Bronchial epithelial cell (primary cell): Measurements from ENCODE around the gene DNASE1L2. TPM values are rescaled to one million over a fixed set of nuclear protein-coding genes. Genes with fewer than 3 reads are reported as not detected.
A peak's percentile ranks its signal among the peaks of the same experiment; 100 is the strongest.

ENCODE experiments used
- DNase-seq: peaks from one replicate; pipeline ENCODE4 v3.0.0-alpha.2; 2010; ENCODE audit warnings: low read depth
- FAIRE-seq: peaks from 2 replicates; lab custom pipeline; 2011; peaks lifted over from hg19 to GRCh38; lab: Jason Lieb, UNC
- H3K27me3 ChIP-seq: 2 replicates; pipeline ENCODE4 v1.5.1; 2011; ENCODE audit warnings: low read length; ENCODE audit not compliant: control insufficient read depth, insufficient read depth
- H3K36me3 ChIP-seq: 2 replicates; pipeline ENCODE4 v1.5.1; 2011; ENCODE audit warnings: low read length; ENCODE audit not compliant: control insufficient read depth, insufficient read depth
- H3K4me3 ChIP-seq: 2 replicates; pipeline ENCODE4 v1.5.1; 2011; ENCODE audit warnings: mild to moderate bottlenecking, low read depth, low read length, control low read depth
- total RNA-seq: library from RNA; depleted of rRNA; stranded (reverse); fragments of >200 nt; gene quantifications from 2 replicates; pipeline ENCODE4 v1.2.1, GENCODE V29; 2014
- TF ChIP-seq, protein P1 (sequence below): IDR thresholded peaks from 2 replicates; pipeline ENCODE4 v1.5.1; 2011; ENCODE audit warnings: mild to moderate bottlenecking, moderate library complexity, low read length, control low read depth, inconsistent platforms; ENCODE audit not compliant: insufficient read depth, severe bottlenecking

DNASE1L2 gene
- total RNA-seq, 1 donor from 2014 or later, result under 0.01 TPM

DNA sequence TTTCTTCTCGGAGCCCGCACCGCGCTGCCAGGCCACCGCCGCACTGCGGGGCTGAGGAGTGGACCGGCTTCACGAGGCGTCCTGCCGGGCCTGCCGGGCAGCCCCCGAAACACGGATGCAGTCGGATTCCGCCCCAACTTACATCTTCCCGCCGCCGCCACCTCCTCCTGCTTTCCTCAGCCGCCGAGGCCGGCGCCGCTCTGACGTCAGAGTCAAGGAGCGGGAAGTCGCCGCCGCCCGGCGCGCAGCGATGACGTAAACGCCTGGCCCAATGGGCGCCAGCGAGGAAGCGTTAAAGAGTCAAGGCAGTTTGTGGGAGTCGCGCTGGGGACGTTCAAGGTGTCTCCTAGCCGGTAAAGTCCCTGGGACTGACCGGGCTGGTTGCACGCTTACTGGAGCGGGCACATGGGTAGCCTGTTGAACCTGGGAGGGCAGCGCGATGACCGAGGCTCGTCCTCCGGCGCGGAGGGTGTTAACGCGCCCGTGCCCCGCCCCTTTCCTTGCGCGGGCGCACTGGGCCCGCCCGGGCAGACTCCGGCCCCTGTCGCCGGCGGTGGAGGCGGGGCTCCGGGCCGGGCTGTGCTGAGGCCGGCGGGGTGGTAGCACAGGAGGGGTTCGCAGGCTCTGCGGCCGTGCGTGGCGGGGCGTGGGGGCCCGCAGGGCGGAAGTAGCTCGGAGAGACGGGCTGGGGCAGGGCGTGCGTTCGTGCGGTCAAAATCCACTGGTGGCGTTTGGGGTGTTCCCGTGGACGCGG is 31.8 kb downstream of the DNASE1L2 start, which contains the start of gene RNPS1:
Gene RNPS1, minus strand, starts transcription at position 214 of the 754 bp plus-strand sequence. CDS start 3,483 bp downstream, outside the sequence.
- TF ChIP-seq, protein P1, sequence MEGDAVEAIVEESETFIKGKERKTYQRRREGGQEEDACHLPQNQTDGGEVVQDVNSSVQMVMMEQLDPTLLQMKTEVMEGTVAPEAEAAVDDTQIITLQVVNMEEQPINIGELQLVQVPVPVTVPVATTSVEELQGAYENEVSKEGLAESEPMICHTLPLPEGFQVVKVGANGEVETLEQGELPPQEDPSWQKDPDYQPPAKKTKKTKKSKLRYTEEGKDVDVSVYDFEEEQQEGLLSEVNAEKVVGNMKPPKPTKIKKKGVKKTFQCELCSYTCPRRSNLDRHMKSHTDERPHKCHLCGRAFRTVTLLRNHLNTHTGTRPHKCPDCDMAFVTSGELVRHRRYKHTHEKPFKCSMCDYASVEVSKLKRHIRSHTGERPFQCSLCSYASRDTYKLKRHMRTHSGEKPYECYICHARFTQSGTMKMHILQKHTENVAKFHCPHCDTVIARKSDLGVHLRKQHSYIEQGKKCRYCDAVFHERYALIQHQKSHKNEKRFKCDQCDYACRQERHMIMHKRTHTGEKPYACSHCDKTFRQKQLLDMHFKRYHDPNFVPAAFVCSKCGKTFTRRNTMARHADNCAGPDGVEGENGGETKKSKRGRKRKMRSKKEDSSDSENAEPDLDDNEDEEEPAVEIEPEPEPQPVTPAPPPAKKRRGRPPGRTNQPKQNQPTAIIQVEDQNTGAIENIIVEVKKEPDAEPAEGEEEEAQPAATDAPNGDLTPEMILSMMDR, result no peak
- no peak for FAIRE-seq
- H3K4me3 ChIP-seq, result peak within 1 kb of the TSS; percentile 71

DNA sequence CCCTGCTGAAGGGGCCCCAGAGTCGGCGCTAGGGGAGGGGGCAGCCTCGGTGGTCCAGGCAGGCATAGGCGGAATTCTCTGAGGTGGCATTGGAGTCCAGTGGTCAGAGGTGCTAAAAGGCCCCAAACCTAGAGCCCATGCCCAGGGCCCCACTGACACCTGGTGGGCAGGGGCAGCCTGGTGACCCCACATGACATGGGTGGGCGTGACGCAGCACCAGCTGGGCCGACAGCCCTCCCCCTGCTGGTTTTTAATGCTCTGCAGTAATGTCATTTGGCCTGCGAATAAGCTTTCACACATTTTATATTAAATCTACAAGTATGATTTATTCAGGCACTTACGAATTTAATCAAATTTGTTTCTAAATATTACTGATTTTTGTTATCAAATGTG is 33.8 kb downstream of the DNASE1L2 start:
- TF ChIP-seq, protein P1, result no peak
- Histone ChIP-seq H3K27me3 (no peaks in the 10 kb centered on the region), H3K36me3 (peaks cover 2% of the 10 kb centered on the region), H3K4me3 (no peak overlapping the region)
- DNase-seq, result no peak
- FAIRE-seq, result no peak

More for the DNA sequence above, 31.8 kb downstream of the DNASE1L2 start, which contains the start of gene RNPS1:
- H3K27me3 ChIP-seq, result no peaks in the 10 kb centered on the region
- DNase-seq, result peak; percentile 80
- peaks cover 14% of the 10 kb centered on the region for H3K36me3 ChIP-seq

GRCh38 chr16:2270588-2271470 is 34.6 kb downstream of the DNASE1L2 start:
- FAIRE-seq (no peak), DNase-seq (no peak)
- no peaks in the 10 kb centered on the region for H3K27me3 ChIP-seq
- H3K36me3 ChIP-seq, result peaks cover 1% of the 10 kb centered on the region
- H3K4me3 ChIP-seq, result no peak overlapping the region
- TF ChIP-seq, protein P1, result no peak

DNA sequence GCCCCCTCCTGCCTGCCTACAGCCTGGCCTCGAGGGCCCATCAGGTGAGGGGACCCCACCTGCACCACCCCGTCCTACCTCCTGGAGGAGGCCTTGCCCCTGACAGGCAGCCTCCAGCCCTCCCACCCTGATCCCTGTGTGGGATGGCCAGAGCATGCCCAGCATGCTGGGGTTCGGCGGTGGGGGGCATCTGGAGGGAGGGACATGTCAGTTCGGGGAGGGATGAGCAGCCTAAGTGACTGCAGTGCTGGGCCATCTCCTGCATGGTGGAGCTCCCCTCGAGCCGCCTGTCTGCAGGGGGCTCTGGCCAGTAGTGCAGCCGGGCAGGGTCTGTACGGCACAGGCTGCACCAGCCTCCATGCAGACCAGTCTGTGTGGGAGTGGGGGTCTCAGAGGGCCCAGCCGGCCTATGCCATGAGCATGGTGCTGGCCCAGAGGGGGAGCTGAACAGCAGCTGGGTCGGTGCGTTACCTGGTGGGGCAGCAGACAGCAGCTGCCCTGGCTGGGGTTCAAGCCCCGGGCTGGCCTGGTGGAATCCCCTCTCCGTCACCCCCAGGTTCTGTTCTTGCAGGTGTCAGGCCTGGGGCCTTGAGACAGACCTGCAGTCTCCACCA is 35.7 kb downstream of the DNASE1L2 start:
- TF ChIP-seq, protein P1, result no peak
- H3K4me3 ChIP-seq, result no peak overlapping the region
- no peak for FAIRE-seq

DNA sequence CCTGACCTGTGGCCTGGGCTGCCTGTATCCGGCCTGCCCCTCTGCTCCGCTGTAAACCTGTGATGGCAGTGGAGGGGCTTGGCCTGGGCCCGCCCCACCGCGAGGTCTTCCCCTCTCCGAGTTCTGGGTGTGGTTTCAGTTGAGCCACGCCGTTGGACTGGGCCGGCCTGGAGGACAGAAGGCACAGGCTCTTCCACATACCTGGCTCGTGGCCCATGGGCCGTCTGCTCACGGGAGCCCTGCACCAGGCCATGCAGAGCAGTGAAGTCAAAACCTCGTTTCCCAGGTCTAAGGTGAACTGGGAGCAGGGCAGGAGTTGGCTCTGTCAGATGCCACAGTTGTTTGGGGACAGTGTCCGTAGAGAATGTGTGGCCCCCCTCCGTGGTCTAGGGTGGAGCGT is 37.2 kb downstream of the DNASE1L2 start:
- FAIRE-seq (no peak), DNase-seq (no peak)
- Histone ChIP-seq H3K36me3 (no peaks in the 10 kb centered on the region), H3K27me3 (no peaks in the 10 kb centered on the region), H3K4me3 (no peak overlapping the region)
- TF ChIP-seq, protein P1, result no peak

More for the DNA sequence above, 35.7 kb downstream of the DNASE1L2 start:
- Histone ChIP-seq H3K36me3 (no peaks in the 10 kb centered on the region), H3K27me3 (no peaks in the 10 kb centered on the region)
- DNase-seq, result no peak
